HG03558 (cell line): ENCODE data around the gene ESYT2.

Experiments
- ATAC-seq: cut with Tn5 transposase; IDR thresholded peaks from one replicate; pipeline ENCODE4 v1.9.1; 2021; ENCODE audit warnings: moderate number of reproducible peaks; ENCODE audit not compliant: unreplicated experiment; ENCODE audit errors: extremely low read depth

Gene ESYT2

GRCh38 chr7:158730383-158731346 lies 98.6 kb downstream of the ESYT2 start:
- no peak for ATAC-seq

DNA sequence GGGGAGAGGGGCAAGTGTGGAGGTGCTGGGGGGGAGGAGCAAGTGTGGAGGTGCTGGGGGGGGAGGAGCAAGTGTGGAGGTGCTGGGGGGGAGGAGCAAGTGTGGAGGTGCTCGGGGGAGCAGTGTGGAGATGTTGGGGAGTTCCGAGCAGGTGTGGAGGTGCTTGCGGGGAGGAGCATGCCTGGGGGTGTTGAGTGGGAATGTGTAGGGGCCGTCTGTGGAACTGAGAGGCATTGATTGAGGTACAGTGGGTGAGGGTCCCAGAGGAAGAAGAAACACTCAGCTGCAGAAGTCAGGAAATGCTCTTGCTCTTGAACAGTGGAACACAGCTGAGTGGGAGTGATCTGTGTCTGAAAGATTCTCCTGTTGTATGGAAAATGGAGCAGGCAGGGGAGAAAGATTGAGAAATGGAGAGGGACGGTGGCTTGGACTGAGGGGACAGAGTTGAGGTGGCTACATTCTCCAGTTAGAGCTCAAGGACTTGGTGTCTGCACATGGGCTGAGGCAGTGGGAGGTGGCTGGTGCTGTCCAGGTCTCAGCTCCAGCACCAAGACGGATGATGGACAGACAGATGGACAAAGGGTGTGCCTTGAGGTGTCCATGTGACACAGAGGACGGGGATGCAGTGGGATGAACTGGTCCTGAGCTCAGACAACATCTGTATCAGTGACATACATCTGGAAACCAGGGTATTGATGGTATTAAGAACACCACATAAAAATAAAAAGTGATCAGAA lies 99.5 kb downstream of the ESYT2 start:
- ATAC-seq, result no peak

DNA sequence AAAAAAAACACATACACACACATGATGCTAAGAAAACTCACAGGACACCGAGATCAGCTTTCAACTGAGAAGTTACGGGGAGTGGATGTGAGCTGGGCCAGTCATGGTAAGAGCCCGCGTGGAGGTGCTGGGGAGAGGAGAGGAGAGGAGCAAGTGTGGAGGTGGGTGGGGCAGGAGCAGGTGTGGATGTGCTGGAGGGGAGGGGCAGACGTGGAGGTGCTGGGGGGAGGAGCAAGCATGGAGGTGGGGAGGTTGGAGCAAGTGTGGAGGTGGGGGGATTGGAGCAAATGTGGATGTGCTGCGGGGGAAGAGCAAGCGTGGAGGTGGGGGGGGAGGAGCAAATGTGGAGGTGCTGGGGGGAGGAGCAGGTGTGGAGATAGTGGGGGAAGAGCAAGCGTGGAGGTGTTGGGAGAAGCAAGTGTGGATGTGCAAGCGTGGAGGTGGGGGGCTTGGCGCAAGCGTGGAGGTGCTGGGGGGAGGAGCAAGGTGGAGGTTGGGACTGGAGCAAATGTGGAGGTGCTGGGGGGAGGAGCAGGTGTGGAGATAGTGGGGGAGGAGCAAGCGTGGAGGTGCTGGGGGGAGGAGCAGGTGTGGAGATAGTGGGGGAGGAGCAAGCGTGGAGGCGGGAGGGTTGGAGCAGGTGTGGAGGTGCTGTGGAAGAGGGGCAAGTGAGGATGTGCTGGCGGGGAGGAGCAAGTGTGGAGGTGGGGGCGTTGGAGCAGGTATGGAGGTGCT lies 100.2 kb downstream of the ESYT2 start:
- ATAC-seq, result no peak

DNA sequence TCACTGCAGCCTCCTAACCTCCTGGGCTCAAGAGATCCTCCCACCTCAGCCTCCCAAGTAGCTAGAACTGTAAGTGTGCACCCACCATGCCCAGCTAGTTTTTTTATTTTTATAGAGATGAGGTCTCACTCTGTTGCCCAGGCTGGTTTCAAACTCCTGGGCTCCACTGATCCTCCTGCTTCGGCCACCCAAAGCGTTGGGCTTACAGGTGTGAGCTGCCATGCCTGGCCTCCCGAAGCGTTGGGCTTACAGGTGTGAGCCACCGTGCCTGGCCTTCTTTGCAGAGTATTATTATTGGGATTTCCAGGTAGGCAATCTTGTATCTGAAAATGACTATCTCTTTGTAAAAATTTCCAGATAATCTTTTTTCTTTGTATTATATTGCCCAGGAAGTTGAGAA lies 101.6 kb downstream of the ESYT2 start:
- ATAC-seq, result no peak

- no peak for ATAC-seq
These were observed 103.0 kb downstream of the ESYT2 start for GRCh38 chr7:158726277-158726807.

- no peak for ATAC-seq
These were observed 103.9 kb downstream of the ESYT2 start for GRCh38 chr7:158725506-158725800.

- no peak for ATAC-seq
These were observed 104.4 kb downstream of the ESYT2 start for GRCh38 chr7:158724658-158725505.

- ATAC-seq, result no peak
These were observed 105.5 kb downstream of the ESYT2 start for GRCh38 chr7:158723714-158724385.

DNA sequence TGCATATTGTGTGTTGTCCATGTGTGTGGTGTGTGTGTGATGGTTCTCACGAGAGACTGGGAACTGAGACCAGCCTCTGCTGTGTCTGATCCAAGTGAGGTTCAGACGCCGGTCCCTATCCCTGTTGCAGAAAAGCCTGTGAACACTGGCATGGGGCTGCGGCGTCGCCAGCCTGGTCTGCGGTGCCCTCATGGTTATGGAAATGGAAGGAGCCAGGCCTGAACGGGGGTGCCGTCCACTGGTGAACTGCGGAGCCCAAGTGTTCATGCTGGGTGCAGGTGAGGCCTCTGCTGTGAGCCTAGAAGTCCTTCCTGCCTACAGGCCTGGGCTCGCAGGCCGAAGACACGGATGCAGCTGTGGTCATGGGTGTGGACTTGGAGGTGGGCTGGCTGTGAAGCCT lies 106.0 kb downstream of the ESYT2 start:
- no peak for ATAC-seq

GRCh38 chr7:158722574-158723237 lies 106.6 kb downstream of the ESYT2 start:
- no peak for ATAC-seq

- no peak for ATAC-seq
These were observed 109.2 kb downstream of the ESYT2 start for GRCh38 chr7:158720112-158720511.

DNA sequence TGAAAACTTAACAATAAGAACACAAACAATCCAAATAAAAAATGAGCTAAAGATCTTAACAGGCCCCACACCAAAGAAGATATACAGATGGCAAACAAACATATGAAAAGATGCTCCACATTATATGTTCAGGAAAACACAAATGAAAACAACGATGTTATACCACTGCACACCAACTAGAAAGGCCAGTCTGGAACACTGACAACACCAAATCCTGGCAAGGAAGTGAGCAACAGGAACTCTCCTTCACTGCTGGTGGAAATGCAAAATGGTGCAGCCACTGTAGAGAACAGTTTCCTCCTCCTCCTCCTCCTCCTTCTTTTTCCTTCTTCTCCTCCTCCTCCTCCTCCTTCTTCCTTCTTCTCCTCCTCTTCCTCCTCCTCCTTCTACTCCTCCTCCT lies 112.5 kb downstream of the ESYT2 start:
- ATAC-seq, result no peak

DNA sequence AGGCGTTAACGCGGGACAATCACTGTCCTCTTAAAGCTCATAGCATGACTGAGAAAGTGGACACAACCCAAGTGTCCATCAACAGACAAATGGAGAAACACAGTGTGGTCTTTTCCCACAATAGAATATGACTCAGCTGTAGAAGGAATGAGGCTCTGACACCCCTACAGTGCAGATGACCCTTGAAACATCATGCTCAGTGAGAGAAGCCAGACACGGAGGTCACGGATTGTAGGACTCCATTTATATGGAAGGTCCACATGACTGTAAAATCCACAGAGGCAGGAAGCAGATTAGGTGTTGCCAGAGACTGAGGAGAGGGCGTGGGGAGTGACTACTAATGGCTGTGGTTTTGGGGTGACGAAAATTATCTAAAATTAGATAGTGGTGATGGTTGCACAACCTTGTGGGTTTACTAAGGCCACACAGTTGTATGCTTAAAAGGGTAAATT lies 118.6 kb downstream of the ESYT2 start:
- no peak for ATAC-seq

DNA sequence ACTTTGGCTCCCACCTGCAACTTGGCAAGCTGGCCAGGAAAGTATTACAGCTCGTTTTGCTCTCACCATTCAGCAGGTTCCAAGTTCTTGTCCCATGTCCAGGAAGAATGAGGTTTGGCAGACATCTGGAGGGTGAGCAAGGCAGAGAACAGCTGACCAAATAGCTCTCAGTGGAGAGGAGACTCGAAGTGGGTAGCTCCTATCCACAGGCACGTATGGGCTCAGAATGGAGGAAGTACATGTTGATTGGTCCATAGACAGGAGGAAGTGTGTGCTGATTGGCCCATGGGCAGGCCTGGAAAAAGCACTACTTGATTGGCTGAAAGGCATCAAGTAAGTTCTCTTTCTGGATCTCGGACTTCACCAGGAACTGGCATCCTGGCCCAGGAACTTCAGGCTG lies 121.7 kb downstream of the ESYT2 start:
- no peak for ATAC-seq

DNA sequence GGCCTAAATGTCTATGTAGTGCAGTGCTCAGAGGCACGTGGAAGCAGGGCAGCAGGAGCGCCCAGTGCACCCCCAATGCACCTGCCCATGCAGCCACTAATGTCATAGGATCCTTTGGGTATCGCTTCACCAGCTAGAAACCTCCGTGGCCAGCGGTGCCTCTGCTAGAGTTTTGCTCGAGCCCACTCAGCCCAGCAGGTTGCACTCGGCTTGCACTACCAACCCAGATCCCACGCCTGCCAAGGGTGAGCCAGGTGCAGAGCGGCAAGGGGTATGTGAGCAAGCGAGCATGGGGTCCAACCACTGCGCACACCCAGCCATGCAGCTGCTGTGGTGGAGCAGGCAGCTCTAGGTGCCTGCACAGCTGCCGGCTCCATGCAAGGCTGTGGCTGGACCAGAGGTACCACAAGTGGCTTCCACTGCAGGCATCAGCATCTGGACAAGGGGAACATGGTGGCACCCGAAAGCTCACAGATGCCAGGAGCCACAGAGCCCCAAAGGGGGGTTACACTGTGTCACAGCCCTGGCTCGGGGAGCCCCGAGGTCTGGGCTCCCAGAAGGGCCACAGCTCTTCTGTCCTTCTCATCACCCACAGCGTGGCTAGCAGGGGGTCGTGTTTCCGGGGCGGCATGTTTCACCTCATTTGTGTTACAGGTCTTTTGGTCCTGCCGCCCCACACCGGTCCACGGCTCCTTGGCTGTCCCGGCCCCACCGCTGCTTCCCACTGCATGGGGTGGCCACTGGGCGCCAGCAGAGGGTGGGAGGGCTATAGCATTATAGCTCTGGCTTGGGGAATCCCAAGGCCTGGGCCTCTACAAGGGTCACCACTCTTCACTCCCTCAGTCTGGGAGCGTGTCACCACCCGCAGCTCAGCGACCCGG lies 122.4 kb downstream of the ESYT2 start:
- ATAC-seq, result no peak

- no peak for ATAC-seq
These were observed 123.0 kb downstream of the ESYT2 start for GRCh38 chr7:158706273-158706704.

DNA sequence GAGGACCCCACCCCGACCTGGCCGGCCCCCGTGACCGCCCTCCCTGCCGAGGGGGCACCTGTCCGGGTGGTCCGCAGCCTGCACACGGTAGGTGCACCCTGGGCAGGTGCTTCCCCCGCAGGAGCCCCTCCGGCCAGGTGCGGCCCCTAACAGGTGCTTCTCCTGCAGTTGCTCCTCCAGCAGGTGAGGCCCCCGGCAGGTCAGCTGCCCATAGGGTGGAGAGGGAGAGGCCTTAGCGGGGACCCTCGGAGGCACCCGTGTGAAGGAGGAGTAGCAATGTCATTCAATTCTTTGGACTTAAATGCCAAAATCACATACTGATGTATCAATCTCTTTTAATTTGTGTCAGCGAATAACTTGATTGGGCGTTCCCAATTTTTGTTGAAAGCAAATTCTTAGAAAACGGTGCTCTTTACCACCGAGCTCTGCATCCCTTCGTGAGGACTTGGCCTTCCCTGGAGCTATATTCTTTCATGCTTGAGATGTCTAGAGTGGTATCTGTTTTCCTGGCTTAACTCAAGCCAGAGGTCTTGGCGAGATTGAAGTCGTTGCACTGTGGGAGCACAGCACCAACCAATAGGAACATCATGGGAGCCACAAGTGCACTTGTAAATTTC lies 124.0 kb downstream of the ESYT2 start:
- no peak for ATAC-seq
